Measurements from ENCODE around the gene ADAMTS2. TPM values are rescaled to one million over a fixed set of nuclear protein-coding genes. Genes with fewer than 3 reads are reported as not detected.

ADAMTS2 gene
- total RNA-seq, 2 experiments from 2014 or later: not detected

GRCh38 chr5:179308563-179309382 is 36.5 kb downstream of the ADAMTS2 start:
- Mint-ChIP-seq H3K27ac (no peak overlapping the region), H3K4me3 (no peak overlapping the region), H3K4me1 (ENCODE audit: low read depth) (no peaks in the 10 kb centered on the region), H3K9me3 (ENCODE audit: insufficient read depth) (peaks cover 13% of the 10 kb centered on the region), H3K36me3 (ENCODE audit: low read depth) (no peaks in the 10 kb centered on the region), H3K27me3 (ENCODE audit: low read depth) (no peaks in the 10 kb centered on the region)
- ATAC-seq (no peak), DNase-seq (no peak)
- CTCF ChIA-PET: no interaction called here
- POLR2A ChIA-PET: no interaction called here

DNA sequence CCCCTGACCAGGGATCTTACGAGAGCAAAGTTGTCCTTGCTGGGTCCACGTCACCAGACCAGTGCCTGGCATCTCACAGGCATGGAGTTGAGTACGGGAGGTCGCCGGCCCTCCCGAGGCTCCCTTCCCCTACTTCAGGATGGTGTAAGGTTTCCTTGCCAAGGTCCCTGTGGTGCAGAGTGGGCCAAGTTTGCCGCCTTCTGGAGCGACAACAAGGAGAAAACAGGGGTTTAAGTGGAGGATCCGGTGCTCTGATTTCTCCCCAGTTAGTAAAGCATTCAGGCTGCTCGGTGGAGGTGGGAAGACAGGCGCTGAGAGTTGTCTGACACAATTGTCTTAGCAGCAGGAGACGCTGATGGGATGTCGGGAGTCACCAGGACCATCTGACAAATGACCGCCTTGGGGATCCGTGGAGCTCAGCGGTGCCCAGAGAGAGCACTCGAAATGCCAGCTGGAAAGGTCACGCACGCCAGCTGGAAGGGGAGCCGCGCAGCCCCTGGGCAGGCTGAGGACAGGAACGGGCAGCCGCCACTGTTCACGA is 37.3 kb downstream of the ADAMTS2 start:
- H3K36me3 Mint-ChIP-seq (ENCODE audit: low read depth): no peaks in the 10 kb centered on the region
- H3K4me3 Mint-ChIP-seq: no peak overlapping the region
- DNase-seq (no peak), ATAC-seq (no peak)
- POLR2A ChIA-PET: no interaction called here
- no peak overlapping the region for H3K27ac Mint-ChIP-seq
- no peaks in the 10 kb centered on the region for H3K27me3 Mint-ChIP-seq (ENCODE audit: low read depth)
- no peaks in the 10 kb centered on the region for H3K4me1 Mint-ChIP-seq (ENCODE audit: low read depth)
- peaks cover 13% of the 10 kb centered on the region for H3K9me3 Mint-ChIP-seq (ENCODE audit: insufficient read depth)
- CTCF ChIA-PET: no interaction called here

GRCh38 chr5:179307013-179307800 is 38.1 kb downstream of the ADAMTS2 start:
- no peak overlapping the region for H3K27ac Mint-ChIP-seq
- no peaks in the 10 kb centered on the region for H3K36me3 Mint-ChIP-seq (ENCODE audit: low read depth)
- ChIA-PET CTCF (no interaction called here), POLR2A (no interaction called here)
- no peak overlapping the region for H3K4me3 Mint-ChIP-seq
- no peaks in the 10 kb centered on the region for H3K27me3 Mint-ChIP-seq (ENCODE audit: low read depth)
- H3K4me1 Mint-ChIP-seq (ENCODE audit: low read depth): no peaks in the 10 kb centered on the region
- ATAC-seq (no peak), DNase-seq (no peak)
- peaks cover 13% of the 10 kb centered on the region for H3K9me3 Mint-ChIP-seq (ENCODE audit: insufficient read depth)

DNA sequence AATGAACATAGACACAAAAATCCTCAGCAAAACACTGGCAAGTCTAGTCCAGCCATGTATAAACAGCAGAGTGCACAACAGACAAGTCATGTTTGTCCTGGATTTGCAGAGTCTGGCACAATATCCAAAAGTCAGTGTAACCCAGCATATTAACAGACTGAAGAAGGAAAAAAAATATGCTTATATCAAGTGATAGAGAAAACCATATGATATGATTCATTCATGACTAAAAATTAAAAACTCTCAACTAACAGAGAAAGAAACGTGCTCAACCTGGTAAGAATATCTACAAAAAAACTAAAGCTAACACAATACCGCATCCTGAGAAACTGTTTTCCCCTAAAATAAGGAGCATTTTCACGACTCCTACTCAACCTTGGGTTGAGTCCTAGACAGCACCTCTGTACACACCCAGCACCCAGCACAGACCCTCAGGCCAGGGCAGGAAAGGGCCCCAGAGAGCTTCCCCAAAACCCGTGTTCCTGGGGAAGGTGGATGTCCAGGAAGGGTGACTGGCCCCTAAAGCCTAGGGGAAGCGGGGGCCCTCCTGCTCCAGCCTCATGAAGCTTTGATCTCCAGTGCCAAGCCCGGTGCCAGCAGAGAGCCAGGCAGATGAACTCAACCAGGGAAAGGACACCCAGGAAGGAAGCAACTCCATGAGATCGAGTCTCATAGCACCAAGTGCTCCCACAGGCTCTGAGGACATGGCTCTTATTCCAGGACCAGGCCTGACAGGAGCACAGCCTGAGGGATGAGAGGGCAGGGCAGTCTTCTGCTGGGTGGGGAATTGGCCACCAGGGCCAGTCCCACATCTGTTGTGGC is 38.9 kb downstream of the ADAMTS2 start:
- ChIA-PET CTCF (no interaction called here), POLR2A (no interaction called here)
- Mint-ChIP-seq H3K4me1 (ENCODE audit: low read depth) (no peaks in the 10 kb centered on the region), H3K4me3 (no peak overlapping the region), H3K9me3 (ENCODE audit: insufficient read depth) (peaks cover 13% of the 10 kb centered on the region), H3K27ac (no peak overlapping the region), H3K36me3 (ENCODE audit: low read depth) (no peaks in the 10 kb centered on the region), H3K27me3 (ENCODE audit: low read depth) (no peaks in the 10 kb centered on the region)
- DNase-seq (no peak), ATAC-seq (no peak)

DNA sequence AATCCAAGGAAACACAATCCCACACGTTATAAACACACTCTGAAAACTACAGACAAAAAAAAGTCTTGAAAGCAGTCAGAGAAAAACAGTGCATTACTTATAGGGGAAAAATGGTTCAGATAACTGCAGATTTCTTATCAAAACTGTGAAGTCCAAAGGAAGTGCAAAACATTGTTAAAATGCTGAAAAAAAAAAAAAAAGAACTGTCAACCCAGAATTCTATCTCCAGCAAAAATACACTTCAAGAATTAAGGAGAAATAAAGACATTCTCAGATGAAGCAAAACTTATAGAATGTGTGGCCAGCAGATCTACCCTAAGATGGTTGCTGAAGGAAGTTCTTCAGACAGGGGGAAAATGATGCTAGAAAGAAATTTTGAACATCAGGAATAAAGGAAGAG is 40.4 kb downstream of the ADAMTS2 start:
- Mint-ChIP-seq H3K9me3 (ENCODE audit: insufficient read depth) (peaks cover 13% of the 10 kb centered on the region), H3K27me3 (ENCODE audit: low read depth) (no peaks in the 10 kb centered on the region), H3K4me1 (ENCODE audit: low read depth) (no peaks in the 10 kb centered on the region), H3K4me3 (no peak overlapping the region), H3K36me3 (ENCODE audit: low read depth) (no peaks in the 10 kb centered on the region), H3K27ac (no peak overlapping the region)
- POLR2A ChIA-PET: no interaction called here
- CTCF ChIA-PET: no interaction called here
- DNase-seq (no peak), ATAC-seq (no peak)

DNA sequence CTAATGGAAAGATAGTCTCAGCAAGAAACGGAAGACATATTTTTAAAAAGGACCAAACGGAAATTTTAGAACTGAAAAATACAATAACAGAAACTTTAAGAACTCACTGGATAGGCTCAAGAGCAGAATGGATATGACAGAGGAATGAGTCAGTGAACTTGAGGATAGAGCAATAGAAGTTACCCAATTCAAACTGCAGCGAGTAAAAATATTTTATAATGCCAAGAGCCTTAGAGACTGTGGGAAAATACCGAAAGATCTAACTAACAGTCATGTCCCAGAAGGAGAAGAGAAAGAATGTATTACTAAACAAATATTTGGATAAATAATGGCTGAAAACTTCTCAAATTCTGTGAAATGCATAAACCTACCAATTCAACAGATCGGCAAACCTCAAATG is 40.8 kb downstream of the ADAMTS2 start:
- CTCF ChIA-PET: no interaction called here
- Mint-ChIP-seq H3K36me3 (ENCODE audit: low read depth) (no peaks in the 10 kb centered on the region), H3K9me3 (ENCODE audit: insufficient read depth) (peaks cover 13% of the 10 kb centered on the region), H3K27ac (no peak overlapping the region), H3K27me3 (ENCODE audit: low read depth) (no peaks in the 10 kb centered on the region), H3K4me3 (no peak overlapping the region), H3K4me1 (ENCODE audit: low read depth) (no peaks in the 10 kb centered on the region)
- ATAC-seq (no peak), DNase-seq (no peak)
- POLR2A ChIA-PET: no interaction called here

DNA sequence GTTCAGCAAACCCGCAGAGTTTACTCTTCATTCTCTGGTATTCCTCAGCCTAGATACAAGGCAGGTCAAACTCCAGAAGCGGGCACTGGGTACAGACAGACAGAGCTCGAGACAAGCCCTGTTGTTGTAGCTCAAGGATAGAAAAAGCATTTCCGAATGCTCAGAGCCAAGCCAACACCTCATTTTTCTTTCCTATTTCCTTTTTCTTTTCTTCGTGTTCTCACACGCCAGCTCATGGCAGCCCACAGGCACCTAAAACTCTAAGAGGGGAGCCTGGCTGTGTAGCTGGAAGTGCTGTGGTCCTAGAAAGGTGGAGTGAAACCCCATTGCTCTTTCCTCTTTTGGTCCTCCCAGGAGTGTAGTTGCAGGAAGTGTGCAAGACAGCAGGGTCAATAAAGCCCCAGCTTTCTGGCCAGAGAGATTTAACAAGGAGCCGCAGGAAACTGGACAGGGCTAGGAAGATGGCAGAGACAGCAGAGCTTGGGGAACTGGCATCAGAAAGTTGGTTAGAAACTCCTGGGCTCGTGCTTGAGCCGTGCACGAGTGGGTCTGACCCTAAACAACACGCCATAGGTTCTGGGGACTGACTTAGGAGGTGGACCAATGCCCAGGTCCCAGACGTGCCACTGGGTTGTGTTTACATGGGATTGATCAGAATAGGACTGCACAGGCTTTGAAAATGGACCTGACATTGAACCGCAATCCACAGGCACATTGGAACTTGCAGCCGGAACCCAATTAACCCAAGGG is 41.6 kb downstream of the ADAMTS2 start:
- Mint-ChIP-seq H3K27me3 (ENCODE audit: low read depth) (no peaks in the 10 kb centered on the region), H3K4me3 (no peak overlapping the region), H3K36me3 (ENCODE audit: low read depth) (no peaks in the 10 kb centered on the region), H3K27ac (no peak overlapping the region), H3K4me1 (ENCODE audit: low read depth) (no peaks in the 10 kb centered on the region), H3K9me3 (ENCODE audit: insufficient read depth) (peaks cover 13% of the 10 kb centered on the region)
- CTCF ChIA-PET: no interaction called here
- ATAC-seq: no peak
- no peak for DNase-seq
- POLR2A ChIA-PET: no interaction called here

DNA sequence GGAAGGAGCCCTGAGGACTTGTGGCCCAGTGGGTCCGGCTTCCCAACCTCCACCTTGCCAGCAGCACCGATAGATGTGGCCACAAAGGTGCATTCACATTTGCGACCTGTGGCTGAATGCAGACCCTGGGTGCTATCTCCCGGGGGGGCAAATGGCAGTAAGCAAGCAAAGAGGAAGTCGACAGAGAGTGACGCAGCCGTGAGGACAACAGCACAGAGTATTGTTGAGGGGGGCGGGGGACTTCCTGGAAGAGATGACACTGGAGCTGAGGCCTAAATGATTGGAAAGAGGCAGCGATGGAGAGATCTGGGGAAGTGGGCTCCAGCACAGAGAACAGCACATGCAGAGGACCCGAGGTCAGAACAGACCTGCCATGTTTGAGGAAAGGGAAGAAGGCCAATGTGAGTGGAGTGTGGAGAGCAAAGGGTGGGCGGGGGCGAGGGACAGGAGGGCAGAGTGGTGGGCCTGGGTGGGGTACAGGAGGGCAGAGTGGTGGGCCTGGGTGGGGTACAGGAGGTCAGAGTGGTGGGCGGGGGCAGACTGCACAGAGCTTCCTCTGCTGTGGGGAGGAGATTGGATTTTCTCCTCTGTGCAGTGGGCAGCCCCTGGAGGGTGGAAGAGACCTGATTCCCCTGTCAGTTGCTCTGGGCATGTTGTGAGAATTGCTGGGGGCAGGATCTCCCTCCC is 42.6 kb downstream of the ADAMTS2 start:
- Mint-ChIP-seq H3K4me1 (ENCODE audit: low read depth) (no peaks in the 10 kb centered on the region), H3K27ac (no peak overlapping the region), H3K9me3 (ENCODE audit: insufficient read depth) (peaks cover 13% of the 10 kb centered on the region), H3K27me3 (ENCODE audit: low read depth) (no peaks in the 10 kb centered on the region), H3K4me3 (no peak overlapping the region), H3K36me3 (ENCODE audit: low read depth) (no peaks in the 10 kb centered on the region)
- POLR2A ChIA-PET: no interaction called here
- CTCF ChIA-PET: no interaction called here
- DNase-seq (no peak), ATAC-seq (no peak)

DNA sequence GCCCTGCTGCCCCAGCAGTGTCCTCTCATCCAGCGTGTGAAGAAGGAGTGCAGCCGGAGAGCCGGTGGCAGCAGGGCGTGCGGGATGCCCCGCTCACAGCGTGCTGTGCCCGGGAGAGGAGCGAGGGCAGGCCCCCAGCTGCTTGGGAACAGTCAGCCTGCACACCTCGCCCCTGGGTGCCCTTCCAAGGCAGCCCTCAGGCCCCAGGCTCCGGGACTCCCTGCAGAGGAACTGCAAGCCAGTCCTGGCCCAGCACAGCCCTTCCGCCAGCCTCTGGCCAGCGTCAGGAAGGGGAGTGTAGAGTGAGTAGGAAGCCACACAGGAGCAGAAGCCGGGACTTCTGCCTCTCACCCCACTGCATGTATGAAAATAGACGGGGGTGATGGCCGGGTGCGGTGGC is 43.5 kb downstream of the ADAMTS2 start:
- H3K4me3 Mint-ChIP-seq: no peak overlapping the region
- no peak for ATAC-seq
- peaks cover 13% of the 10 kb centered on the region for H3K9me3 Mint-ChIP-seq (ENCODE audit: insufficient read depth)
- CTCF ChIA-PET: no interaction called here
- no peak overlapping the region for H3K27ac Mint-ChIP-seq
- H3K4me1 Mint-ChIP-seq (ENCODE audit: low read depth): no peaks in the 10 kb centered on the region
- no peaks in the 10 kb centered on the region for H3K36me3 Mint-ChIP-seq (ENCODE audit: low read depth)
- POLR2A ChIA-PET: no interaction called here
- H3K27me3 Mint-ChIP-seq (ENCODE audit: low read depth): no peaks in the 10 kb centered on the region
- no peak for DNase-seq

- CTCF ChIA-PET: no interaction called here
- Mint-ChIP-seq H3K4me3 (no peak overlapping the region), H3K27me3 (ENCODE audit: low read depth) (no peaks in the 10 kb centered on the region), H3K9me3 (ENCODE audit: insufficient read depth) (peaks cover 13% of the 10 kb centered on the region), H3K4me1 (ENCODE audit: low read depth) (no peaks in the 10 kb centered on the region), H3K36me3 (ENCODE audit: low read depth) (no peaks in the 10 kb centered on the region), H3K27ac (no peak overlapping the region)
- POLR2A ChIA-PET: no interaction called here
- ATAC-seq (no peak), DNase-seq (no peak)
Observed at GRCh38 chr5:179301376-179301775, 43.9 kb downstream of the ADAMTS2 start.

- Mint-ChIP-seq H3K4me3 (no peak overlapping the region), H3K27me3 (ENCODE audit: low read depth) (no peaks in the 10 kb centered on the region), H3K4me1 (ENCODE audit: low read depth) (no peaks in the 10 kb centered on the region), H3K27ac (no peak overlapping the region), H3K36me3 (ENCODE audit: low read depth) (no peaks in the 10 kb centered on the region), H3K9me3 (ENCODE audit: insufficient read depth) (peaks cover 13% of the 10 kb centered on the region)
- ChIA-PET POLR2A (no interaction called here), CTCF (no interaction called here)
- DNase-seq: no peak
- no peak for ATAC-seq
Observed at GRCh38 chr5:179300581-179301180, 44.6 kb downstream of the ADAMTS2 start.

Data from activated CD8-positive, alpha-beta T cell treated with anti-CD3 and anti-CD28 coated beads, Interleukin-2, amount 10 ng/mL, durations not matched to agents 7 days and 5 days (primary cell).